GM12872 (cell line): Measurements from ENCODE around the gene PRKAA1.

ENCODE experiments used
- TF ChIP-seq, protein P1 (sequence below): IDR thresholded peaks from 3 replicates; pipeline ENCODE4 v1.5.1; 2011; ENCODE audit warnings: low read depth, mild to moderate bottlenecking, low read length, moderate library complexity; ENCODE audit not compliant: insufficient read depth

PRKAA1 gene

DNA sequence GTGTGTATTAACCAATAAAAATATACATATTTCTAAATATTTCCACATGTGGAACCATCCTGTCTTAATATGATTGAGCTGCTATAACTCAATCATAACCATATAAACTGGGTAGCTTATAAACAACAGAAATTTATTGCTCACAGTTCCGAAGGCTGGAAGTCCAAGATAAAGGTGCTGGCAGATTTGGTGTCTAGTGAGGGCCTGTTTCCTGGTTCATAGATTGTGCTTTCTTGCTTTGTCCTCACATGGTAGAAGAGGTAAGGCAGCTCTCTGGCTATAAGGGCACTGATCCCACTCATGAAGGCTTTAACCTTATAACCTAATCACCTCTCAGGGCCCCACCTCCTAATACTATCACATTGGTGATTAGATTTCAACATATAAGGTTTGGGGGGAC, 14.0 kb upstream of the PRKAA1 start:
- TF ChIP-seq, protein P1, sequence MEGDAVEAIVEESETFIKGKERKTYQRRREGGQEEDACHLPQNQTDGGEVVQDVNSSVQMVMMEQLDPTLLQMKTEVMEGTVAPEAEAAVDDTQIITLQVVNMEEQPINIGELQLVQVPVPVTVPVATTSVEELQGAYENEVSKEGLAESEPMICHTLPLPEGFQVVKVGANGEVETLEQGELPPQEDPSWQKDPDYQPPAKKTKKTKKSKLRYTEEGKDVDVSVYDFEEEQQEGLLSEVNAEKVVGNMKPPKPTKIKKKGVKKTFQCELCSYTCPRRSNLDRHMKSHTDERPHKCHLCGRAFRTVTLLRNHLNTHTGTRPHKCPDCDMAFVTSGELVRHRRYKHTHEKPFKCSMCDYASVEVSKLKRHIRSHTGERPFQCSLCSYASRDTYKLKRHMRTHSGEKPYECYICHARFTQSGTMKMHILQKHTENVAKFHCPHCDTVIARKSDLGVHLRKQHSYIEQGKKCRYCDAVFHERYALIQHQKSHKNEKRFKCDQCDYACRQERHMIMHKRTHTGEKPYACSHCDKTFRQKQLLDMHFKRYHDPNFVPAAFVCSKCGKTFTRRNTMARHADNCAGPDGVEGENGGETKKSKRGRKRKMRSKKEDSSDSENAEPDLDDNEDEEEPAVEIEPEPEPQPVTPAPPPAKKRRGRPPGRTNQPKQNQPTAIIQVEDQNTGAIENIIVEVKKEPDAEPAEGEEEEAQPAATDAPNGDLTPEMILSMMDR = no peak

DNA sequence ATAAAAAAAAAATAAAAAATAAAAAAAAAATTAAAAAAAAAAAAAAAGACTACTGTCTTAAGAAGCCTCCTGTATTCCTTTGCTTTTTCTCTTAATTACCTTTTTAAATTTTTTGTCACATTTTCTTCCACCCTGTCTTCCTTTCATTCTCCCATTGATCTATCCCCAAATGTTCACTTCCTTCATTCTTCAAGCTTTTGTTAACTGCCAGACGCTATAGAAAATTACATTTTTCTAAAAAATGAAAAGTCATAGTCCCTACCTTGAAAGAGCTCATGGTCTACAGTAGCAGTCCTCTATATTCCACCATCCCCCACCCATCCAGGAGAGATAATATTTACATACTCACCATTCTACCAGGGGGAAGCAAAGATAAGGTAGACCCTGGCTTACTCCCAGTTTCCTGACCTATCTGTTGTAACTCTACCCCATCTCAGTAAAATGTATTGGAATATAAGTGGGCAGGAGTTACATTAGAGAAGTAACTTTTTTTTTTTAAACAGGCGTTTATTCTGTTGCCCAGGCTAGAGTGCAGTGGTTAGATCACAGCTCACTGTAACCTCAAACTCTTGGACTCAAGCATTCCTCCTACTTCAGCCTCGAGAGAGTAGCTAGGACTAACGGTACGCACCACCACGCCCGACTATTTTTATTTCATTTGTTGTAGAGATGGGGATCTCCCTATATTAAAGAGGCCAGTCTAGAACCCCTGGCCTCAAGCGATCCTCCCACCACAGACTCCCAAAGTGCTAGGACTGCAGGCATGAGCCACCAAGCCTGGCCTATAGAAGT, 3.8 kb upstream of the PRKAA1 start:
- TF ChIP-seq, protein P1 = no peak

DNA sequence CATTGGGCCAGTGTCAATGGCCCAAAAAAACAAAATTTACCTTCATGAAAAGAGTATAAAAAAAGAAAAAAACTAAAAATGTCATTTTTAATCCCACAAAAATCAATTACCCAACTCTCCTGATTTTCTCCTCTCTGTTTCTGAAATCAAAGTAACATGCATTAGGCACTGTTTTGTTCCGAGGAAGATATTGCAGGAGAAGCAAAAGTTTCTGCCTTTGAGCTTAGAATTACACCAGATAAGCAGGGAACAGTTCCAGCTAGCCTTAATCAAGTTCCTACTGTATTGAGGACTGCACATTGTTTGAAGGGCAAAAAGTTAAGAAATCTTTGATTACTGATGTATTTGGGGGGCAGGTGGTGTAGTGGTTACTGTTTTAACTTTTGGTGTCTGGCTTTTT, 1.1 kb upstream of the PRKAA1 start:
- TF ChIP-seq, protein P1 = no peak

DNA sequence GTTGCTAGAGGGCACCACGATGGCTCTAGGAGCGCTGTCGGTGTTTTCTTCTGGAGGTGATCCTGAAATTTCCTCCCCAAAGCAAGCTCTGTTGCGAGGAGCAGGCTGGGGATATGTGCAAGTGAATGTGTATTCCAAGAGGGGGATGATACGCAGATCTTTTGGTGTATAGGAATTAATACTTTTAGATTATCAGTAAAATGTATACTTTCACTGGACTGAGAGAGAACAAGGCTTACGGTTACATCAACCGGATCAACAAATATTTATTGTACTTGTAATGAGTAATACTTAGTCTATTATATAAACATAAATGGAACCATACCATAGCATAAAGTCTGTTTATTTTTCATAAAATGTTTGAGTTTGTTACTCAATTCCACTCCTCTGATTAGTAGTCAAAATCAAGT, 632 bp upstream of the PRKAA1 start:
- TF ChIP-seq, protein P1 = no peak

DNA sequence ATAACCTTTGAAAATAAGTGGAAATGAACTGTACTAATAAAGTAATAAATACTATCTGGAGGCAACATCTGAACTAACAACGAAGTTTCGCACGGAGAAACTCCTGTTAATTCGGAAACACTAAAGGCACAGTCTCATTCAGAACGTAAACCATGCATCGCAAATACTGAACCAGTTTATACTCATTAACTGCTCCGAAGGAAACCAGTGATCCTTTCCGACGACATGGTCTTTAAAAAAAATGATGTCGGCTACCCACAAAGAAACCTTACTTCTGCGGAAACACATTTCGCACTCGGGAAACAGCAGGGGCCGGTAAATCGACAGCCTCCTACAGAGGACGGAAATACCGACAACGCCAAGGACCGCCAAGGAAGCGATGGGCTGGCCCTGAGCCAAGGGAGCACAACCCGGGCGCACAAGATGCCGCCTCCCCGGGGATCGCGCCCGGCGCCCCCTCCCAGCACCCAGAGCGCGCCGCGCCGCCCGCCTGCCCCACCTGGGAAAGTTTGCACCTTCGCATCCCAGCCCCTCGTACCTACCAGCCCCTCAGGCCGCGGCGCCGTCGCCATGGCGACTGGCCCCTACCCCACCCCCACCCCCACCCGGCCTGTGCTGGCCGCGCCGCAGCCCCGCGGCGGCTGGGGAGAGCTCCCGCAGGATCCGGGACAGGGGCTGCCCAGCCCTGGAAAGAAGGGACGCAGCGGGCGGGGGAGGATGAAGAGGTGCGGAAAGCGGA, 732 bp downstream of the PRKAA1 start:
- TF ChIP-seq, protein P1 = no peak

DNA sequence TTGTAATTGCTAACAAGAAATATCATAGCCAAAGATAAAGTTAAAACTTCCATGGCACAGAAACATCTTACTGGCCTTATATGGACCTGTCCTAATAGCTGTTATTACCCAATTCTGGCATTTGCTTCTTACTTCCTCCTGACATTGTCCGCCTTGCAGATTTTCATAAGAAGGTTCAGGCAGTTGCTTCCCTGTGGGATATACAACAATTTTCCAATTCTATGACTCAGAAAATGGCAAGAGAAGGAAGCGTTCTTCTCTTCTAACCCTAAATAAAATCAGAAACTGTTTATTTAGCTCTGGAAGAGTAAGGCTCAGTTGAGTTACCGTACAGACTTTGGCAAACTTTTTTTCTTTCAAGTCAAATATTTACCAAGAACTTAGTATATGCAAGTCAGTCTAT, 1.7 kb downstream of the PRKAA1 start:
- TF ChIP-seq, protein P1 = no peak

DNA sequence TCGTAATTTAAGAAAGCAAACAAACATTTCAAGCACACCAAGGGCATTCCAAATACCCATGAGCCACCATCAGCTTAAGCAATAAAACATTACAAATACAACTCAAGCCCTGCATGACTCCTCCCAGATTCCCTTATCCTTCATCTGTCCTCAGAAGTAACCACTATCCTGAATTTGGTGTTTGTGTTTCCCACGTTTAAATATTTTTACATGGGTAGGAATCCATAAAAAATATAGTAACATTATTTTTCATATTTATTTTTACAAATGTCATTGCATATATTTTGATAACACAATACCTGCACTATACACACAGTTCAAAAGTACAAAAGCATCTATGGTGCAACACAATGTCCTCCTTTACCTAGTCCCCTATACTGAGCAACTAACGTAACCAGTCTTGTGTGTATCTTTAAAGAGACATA, 6.4 kb downstream of the PRKAA1 start:
- TF ChIP-seq, protein P1 = no peak
